GM12873 (cell line): Measurements from ENCODE around the gene WDFY3.

ENCODE experiments used
- CTCF ChIP-seq: IDR thresholded peaks from 2 replicates; pipeline ENCODE4 v1.5.1; 2012; ENCODE audit warnings: low read depth, mild to moderate bottlenecking, moderate library complexity, low read length, control low read depth; ENCODE audit not compliant: insufficient read depth; ENCODE audit errors: missing control alignments

WDFY3 gene

GRCh38 chr4:84634961-84635360 is 331.5 kb downstream of the WDFY3 start:
- TF ChIP-seq CTCF = no peak

- no peak for TF ChIP-seq CTCF
Measured at GRCh38 chr4:84632092-84632491, 334.4 kb downstream of the WDFY3 start.

- no peak for TF ChIP-seq CTCF
Measured at GRCh38 chr4:84631573-84631972, 334.9 kb downstream of the WDFY3 start.

- TF ChIP-seq CTCF = no peak
Measured at GRCh38 chr4:84626673-84627072, 339.8 kb downstream of the WDFY3 start.

GRCh38 chr4:84623661-84624060 is 342.8 kb downstream of the WDFY3 start:
- TF ChIP-seq CTCF = no peak

- TF ChIP-seq CTCF = no peak
Measured at GRCh38 chr4:84622959-84623358, 343.5 kb downstream of the WDFY3 start.
